Vagina (tissue), 2 donors: ENCODE results near the gene SARS1.

Source experiments
- CTCF ChIP-seq, 3 experiments: fragments of 450-650 bp in 2 of 3; fragments of 200-600 bp in 1 of 3; sonication (generic) in 1 of 3; IDR thresholded peaks; one replicate each; pipeline ENCODE4 v1.5.1; 2017 to 2019; ENCODE audit warnings: antibody characterized with exemption in 3 of 3, mild to moderate bottlenecking in 2 of 3, moderate library complexity in 2 of 3
- POLR2A ChIP-seq, 2 donors: fragments of 450-650 bp; IDR thresholded peaks; one replicate each; pipeline ENCODE4 v1.6.1; 2017; ENCODE audit warnings: antibody characterized with exemption in 2 of 2, mild to moderate bottlenecking in 2 of 2, moderate library complexity in 2 of 2

GRCh38 chr1:109198745-109199144 is 15.0 kb upstream of the SARS1 start:
- TF ChIP-seq CTCF (IDR thresholded peaks at IDR 0.05), result no peak
- no peak for TF ChIP-seq POLR2A (IDR thresholded peaks at IDR 0.05)
